Activated naive CD8-positive, alpha-beta T cell treated with anti-CD3 and anti-CD28 coated beads, Interleukin-2, amount 10 ng/mL, durations not matched to agents 7 days and 5 days (primary cell): ENCODE results near the gene ADAM12. TPM values are rescaled to one million over a fixed set of nuclear protein-coding genes. Genes with fewer than 3 reads are reported as not detected.

ENCODE experiments used
- ATAC-seq: fragments of 150-1000 bp; cut with Tn5 transposase; one replicate; pipeline ENCODE4 v1.10.0; 2021; ENCODE audit warnings: low read depth, moderate library complexity
- POLR2A ChIA-PET: fragments of 350-600 bp; sonication (Branson Sonifier 250); formaldehyde crosslinking; loops from one replicate; lab custom pipeline; 2021; ENCODE audit warnings: antibody characterized with exemption; lab: Charles Lee
- DNase-seq: peaks from one replicate; pipeline ENCODE4 v3.0.0; 2021
- H3K27ac Mint-ChIP-seq: one replicate; pipeline ENCODE4 v1.8.0; 2022; ENCODE audit warnings: mild to moderate bottlenecking, mixed read lengths
- H3K27me3 Mint-ChIP-seq: one replicate; pipeline ENCODE4 v1.8.0; 2022; ENCODE audit warnings: mild to moderate bottlenecking, moderate library complexity, mixed read lengths
- H3K36me3 Mint-ChIP-seq: one replicate; pipeline ENCODE4 v1.8.0; 2021; ENCODE audit warnings: mild to moderate bottlenecking, mixed read lengths
- H3K4me1 Mint-ChIP-seq: one replicate; pipeline ENCODE4 v1.8.0; 2021; ENCODE audit warnings: mixed read lengths
- H3K4me3 Mint-ChIP-seq: one replicate; pipeline ENCODE4 v1.8.0; 2022; ENCODE audit warnings: mild to moderate bottlenecking, moderate library complexity, mixed read lengths
- H3K9me3 Mint-ChIP-seq: one replicate; pipeline ENCODE4 v1.8.0; 2021; ENCODE audit warnings: mixed read lengths
- total RNA-seq, 2 experiments: library from RNA; stranded (reverse); gene quantifications; one replicate each; pipeline ENCODE4 v1.2.3, GENCODE V29; 2021

Gene ADAM12
- total RNA-seq, 2 experiments from 2014 or later: 0.17 to 0.39 TPM

GRCh38 chr10:126341491-126341890 lies 46.8 kb downstream of the ADAM12 start:
- no peak for ATAC-seq
- no peaks in the 10 kb centered on the region for H3K27me3 Mint-ChIP-seq
- H3K36me3 Mint-ChIP-seq: no peaks in the 10 kb centered on the region
- H3K27ac Mint-ChIP-seq: no peak overlapping the region
- H3K4me1 Mint-ChIP-seq: no peaks in the 10 kb centered on the region
- H3K9me3 Mint-ChIP-seq: peaks cover 4% of the 10 kb centered on the region
- POLR2A ChIA-PET: no interaction called here
- no peak overlapping the region for H3K4me3 Mint-ChIP-seq
- no peak for DNase-seq

- Mint-ChIP-seq H3K27me3 (no peaks in the 10 kb centered on the region), H3K27ac (no peak overlapping the region), H3K4me1 (no peaks in the 10 kb centered on the region), H3K36me3 (no peaks in the 10 kb centered on the region), H3K4me3 (no peak overlapping the region), H3K9me3 (peaks cover 3% of the 10 kb centered on the region)
- POLR2A ChIA-PET: no interaction called here
- no peak for ATAC-seq
- DNase-seq: no peak
These were observed 50.9 kb downstream of the ADAM12 start for GRCh38 chr10:126337251-126337810.

GRCh38 chr10:126336801-126337200 lies 51.5 kb downstream of the ADAM12 start:
- ATAC-seq (no peak), DNase-seq (no peak)
- POLR2A ChIA-PET: no interaction called here
- Mint-ChIP-seq H3K27ac (no peak overlapping the region), H3K9me3 (peaks cover 3% of the 10 kb centered on the region), H3K4me3 (no peak overlapping the region), H3K4me1 (no peaks in the 10 kb centered on the region), H3K36me3 (no peaks in the 10 kb centered on the region), H3K27me3 (no peaks in the 10 kb centered on the region)

- POLR2A ChIA-PET: no interaction called here
- no peaks in the 10 kb centered on the region for H3K36me3 Mint-ChIP-seq
- H3K27ac Mint-ChIP-seq: no peak overlapping the region
- no peak for ATAC-seq
- H3K4me1 Mint-ChIP-seq: no peaks in the 10 kb centered on the region
- DNase-seq: no peak
- H3K4me3 Mint-ChIP-seq: no peak overlapping the region
- no peaks in the 10 kb centered on the region for H3K9me3 Mint-ChIP-seq
- no peaks in the 10 kb centered on the region for H3K27me3 Mint-ChIP-seq
These were observed 54.0 kb downstream of the ADAM12 start for GRCh38 chr10:126334272-126334671.

- no peaks in the 10 kb centered on the region for H3K4me1 Mint-ChIP-seq
- POLR2A ChIA-PET: no interaction called here
- no peaks in the 10 kb centered on the region for H3K36me3 Mint-ChIP-seq
- DNase-seq (no peak), ATAC-seq (no peak)
- no peak overlapping the region for H3K4me3 Mint-ChIP-seq
- H3K27ac Mint-ChIP-seq: no peak overlapping the region
- no peaks in the 10 kb centered on the region for H3K27me3 Mint-ChIP-seq
- no peaks in the 10 kb centered on the region for H3K9me3 Mint-ChIP-seq
These were observed 55.7 kb downstream of the ADAM12 start for GRCh38 chr10:126332576-126332975.

GRCh38 chr10:126331101-126331500 lies 57.2 kb downstream of the ADAM12 start:
- no peak for ATAC-seq

GRCh38 chr10:126324826-126325225 lies 63.5 kb downstream of the ADAM12 start:
- POLR2A ChIA-PET: no interaction called here
- Mint-ChIP-seq H3K9me3 (no peaks in the 10 kb centered on the region), H3K27me3 (no peaks in the 10 kb centered on the region), H3K4me1 (no peaks in the 10 kb centered on the region), H3K27ac (no peak overlapping the region), H3K4me3 (no peak overlapping the region), H3K36me3 (no peaks in the 10 kb centered on the region)
- DNase-seq (no peak), ATAC-seq (no peak)

More at GRCh38 chr10:126331101-126331500, 57.2 kb downstream of the ADAM12 start:
- no peaks in the 10 kb centered on the region for H3K36me3 Mint-ChIP-seq
- no peaks in the 10 kb centered on the region for H3K27me3 Mint-ChIP-seq
- no peak overlapping the region for H3K4me3 Mint-ChIP-seq
- no peaks in the 10 kb centered on the region for H3K9me3 Mint-ChIP-seq
- DNase-seq: no peak
- H3K4me1 Mint-ChIP-seq: no peaks in the 10 kb centered on the region
- no peak overlapping the region for H3K27ac Mint-ChIP-seq
- POLR2A ChIA-PET: no interaction called here

GRCh38 chr10:126321440-126321839 lies 66.8 kb downstream of the ADAM12 start:
- POLR2A ChIA-PET: no interaction called here
- no peaks in the 10 kb centered on the region for H3K36me3 Mint-ChIP-seq

GRCh38 chr10:126317751-126318150 lies 70.5 kb downstream of the ADAM12 start:
- H3K27ac Mint-ChIP-seq: no peak overlapping the region
- ATAC-seq (no peak), DNase-seq (no peak)
- H3K4me3 Mint-ChIP-seq: no peak overlapping the region
- no peaks in the 10 kb centered on the region for H3K27me3 Mint-ChIP-seq
- POLR2A ChIA-PET: no interaction called here
- H3K4me1 Mint-ChIP-seq: no peaks in the 10 kb centered on the region
- H3K9me3 Mint-ChIP-seq: no peaks in the 10 kb centered on the region
- H3K36me3 Mint-ChIP-seq: no peaks in the 10 kb centered on the region

More at GRCh38 chr10:126321440-126321839, 66.8 kb downstream of the ADAM12 start:
- DNase-seq (no peak), ATAC-seq (no peak)
- Mint-ChIP-seq H3K4me3 (no peak overlapping the region), H3K27ac (no peak overlapping the region), H3K27me3 (no peaks in the 10 kb centered on the region), H3K4me1 (no peaks in the 10 kb centered on the region), H3K9me3 (no peaks in the 10 kb centered on the region)

- no peak for ATAC-seq
- no peak for DNase-seq
- POLR2A ChIA-PET: no interaction called here
- Mint-ChIP-seq H3K27ac (no peak overlapping the region), H3K36me3 (no peaks in the 10 kb centered on the region), H3K9me3 (no peaks in the 10 kb centered on the region), H3K27me3 (no peaks in the 10 kb centered on the region), H3K4me3 (no peak overlapping the region), H3K4me1 (no peaks in the 10 kb centered on the region)
These were observed 72.6 kb downstream of the ADAM12 start for GRCh38 chr10:126315494-126316177.

GRCh38 chr10:126314863-126315493 lies 73.3 kb downstream of the ADAM12 start:
- H3K27ac Mint-ChIP-seq: no peak overlapping the region
- H3K4me1 Mint-ChIP-seq: no peaks in the 10 kb centered on the region
- no peak for ATAC-seq
- DNase-seq: no peak
- POLR2A ChIA-PET: no interaction called here
- H3K27me3 Mint-ChIP-seq: no peaks in the 10 kb centered on the region
- H3K9me3 Mint-ChIP-seq: no peaks in the 10 kb centered on the region
- H3K36me3 Mint-ChIP-seq: no peaks in the 10 kb centered on the region
- H3K4me3 Mint-ChIP-seq: no peak overlapping the region

- no peak overlapping the region for H3K27ac Mint-ChIP-seq
- H3K36me3 Mint-ChIP-seq: no peaks in the 10 kb centered on the region
- DNase-seq (no peak), ATAC-seq (no peak)
- no peaks in the 10 kb centered on the region for H3K4me1 Mint-ChIP-seq
- H3K9me3 Mint-ChIP-seq: no peaks in the 10 kb centered on the region
- POLR2A ChIA-PET: no interaction called here
- H3K4me3 Mint-ChIP-seq: no peak overlapping the region
- H3K27me3 Mint-ChIP-seq: no peaks in the 10 kb centered on the region
These were observed 76.1 kb downstream of the ADAM12 start for GRCh38 chr10:126312167-126312566.

- POLR2A ChIA-PET: no interaction called here
- ATAC-seq (no peak), DNase-seq (no peak)
- H3K27ac Mint-ChIP-seq: no peak overlapping the region
- no peaks in the 10 kb centered on the region for H3K4me1 Mint-ChIP-seq
- no peak overlapping the region for H3K4me3 Mint-ChIP-seq
- H3K9me3 Mint-ChIP-seq: no peaks in the 10 kb centered on the region
- no peaks in the 10 kb centered on the region for H3K27me3 Mint-ChIP-seq
- no peaks in the 10 kb centered on the region for H3K36me3 Mint-ChIP-seq
These were observed 78.9 kb downstream of the ADAM12 start for GRCh38 chr10:126309228-126309883.
